HG03060 (cell line): ENCODE measurements around the gene SRGAP3.

Experiments
- ATAC-seq: cut with Tn5 transposase; IDR thresholded peaks from one replicate; pipeline ENCODE4 v1.9.1; 2021; ENCODE audit warnings: low read depth, moderate number of reproducible peaks; ENCODE audit not compliant: unreplicated experiment

SRGAP3 gene

GRCh38 chr3:9068051-9068450 is 181.4 kb downstream of the SRGAP3 start:
- no peak for ATAC-seq

DNA sequence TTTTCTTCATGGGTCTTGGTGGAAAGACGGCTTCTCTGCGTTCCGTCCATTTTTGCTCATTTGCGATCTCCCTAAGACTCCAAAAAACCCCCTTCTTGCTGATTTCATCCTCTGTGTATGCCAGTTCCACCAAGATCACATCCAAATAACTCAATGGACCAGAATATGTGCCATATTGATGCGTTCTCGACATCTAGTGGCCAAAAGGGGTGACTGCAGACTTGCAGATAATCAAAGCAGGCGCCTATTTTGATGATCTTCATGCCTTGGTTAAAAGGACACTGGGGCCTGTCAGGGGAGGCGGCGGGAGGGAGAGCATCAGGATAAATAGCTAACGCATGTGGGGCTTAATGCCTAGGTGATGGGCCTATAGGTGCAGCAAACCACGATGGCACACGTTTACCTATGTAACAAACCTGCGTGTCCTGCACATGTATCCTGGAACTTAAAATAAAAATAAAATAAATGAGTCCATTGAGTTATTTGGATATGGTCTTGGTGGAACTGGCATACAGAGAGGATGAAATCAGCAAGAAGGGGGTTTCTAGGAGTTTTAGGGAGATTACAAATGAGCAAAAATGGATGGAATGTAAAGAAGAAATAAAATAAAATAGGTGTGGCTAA is 182.0 kb downstream of the SRGAP3 start:
- no peak for ATAC-seq

GRCh38 chr3:9066775-9067174 is 182.7 kb downstream of the SRGAP3 start:
- ATAC-seq: no peak

DNA sequence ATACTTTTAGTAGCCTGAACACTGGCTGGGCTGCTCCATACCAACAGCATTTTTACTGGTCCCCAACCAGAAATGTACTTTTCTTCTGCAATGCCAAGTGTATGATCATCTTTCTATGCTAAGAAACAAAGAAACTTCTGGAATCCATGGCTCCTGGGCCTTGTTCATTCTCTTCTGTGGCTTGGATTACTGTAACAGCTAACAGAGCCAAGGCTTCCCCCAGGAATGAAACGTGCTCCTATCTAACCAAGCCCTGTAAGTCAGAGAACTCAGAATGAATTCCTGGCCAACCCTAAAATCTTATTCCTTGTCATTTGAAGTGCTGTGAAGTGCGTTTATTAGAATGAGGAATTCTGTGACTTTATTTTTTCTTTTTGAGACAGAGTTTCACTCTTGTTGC is 183.3 kb downstream of the SRGAP3 start:
- no peak for ATAC-seq

DNA sequence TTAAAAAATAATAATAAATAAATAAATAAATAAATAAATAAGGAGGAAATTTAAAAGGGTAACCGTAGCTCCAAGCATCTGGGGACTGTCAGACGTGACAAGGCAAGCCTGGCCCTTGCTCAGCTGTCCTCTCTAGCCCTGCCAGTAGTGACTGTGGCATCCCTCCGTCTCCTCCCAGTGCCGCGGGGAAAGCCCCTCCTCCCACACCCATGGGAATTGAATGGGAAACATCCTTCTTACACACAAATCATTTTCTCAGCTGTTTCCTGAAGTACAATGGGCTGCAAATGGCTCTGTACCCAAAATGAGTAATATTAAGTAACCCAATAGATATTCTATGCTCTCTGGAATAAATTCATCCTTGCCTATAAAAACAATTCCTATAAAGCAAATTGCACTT is 184.6 kb downstream of the SRGAP3 start:
- ATAC-seq: no peak

GRCh38 chr3:9064251-9064650 is 185.2 kb downstream of the SRGAP3 start:
- ATAC-seq: no peak

DNA sequence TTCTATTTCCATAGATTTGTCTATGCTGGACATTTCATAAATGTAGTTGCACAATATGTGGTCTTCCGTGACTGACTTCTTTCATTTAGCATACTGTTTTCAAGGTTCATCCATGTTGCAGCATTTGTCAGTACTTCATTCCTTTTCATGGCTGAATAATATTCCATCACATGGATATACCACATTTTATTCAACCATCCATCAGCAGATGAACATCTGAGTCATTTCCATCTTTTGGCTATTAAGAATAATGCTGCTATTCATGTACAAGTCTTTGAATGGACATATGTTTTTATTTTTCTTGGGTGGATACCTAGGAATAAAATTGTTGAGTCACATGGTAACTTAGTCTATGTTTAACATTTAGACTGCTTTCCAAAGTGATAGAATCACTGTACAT is 186.9 kb downstream of the SRGAP3 start:
- no peak for ATAC-seq

DNA sequence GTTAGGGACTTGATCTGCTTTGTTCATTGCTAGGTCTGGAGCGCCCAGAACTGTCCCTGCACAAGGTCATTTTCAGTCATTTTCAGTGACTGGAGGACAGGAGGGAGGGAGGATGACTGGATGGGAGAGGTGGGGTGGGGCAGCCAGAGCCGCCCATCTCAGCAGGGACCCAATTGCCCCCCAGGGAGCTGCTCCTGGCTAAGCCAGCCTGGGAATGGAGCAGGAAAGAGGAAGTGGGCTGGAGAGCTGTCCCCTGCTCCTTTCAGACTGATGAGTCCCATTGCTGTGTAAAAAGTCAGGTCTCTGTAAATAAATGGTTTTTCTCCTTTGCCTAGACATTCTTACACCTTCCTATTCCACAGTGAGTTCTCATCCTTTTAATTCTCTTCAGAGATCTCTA is 187.8 kb downstream of the SRGAP3 start:
- no peak for ATAC-seq

GRCh38 chr3:9059489-9060400 is 189.7 kb downstream of the SRGAP3 start:
- no peak for ATAC-seq

DNA sequence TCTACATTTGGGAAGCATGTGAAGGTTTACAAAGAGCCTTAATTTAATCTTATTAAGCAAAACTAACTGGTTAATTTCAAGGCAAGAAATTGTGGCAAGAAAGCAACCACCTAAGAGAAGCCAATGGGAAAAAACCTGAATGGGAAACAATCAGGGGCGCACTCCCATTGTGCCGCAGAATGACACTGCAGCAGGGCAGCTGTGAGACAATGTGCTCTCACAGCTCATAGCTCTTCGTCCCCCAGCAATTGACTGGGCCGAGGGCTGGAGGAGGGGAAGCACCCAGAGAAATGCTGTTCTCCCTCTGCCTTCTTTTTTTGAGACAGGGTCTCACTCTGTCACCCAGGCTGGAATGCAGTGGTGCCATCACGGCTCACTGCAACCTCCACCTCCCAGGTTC is 192.9 kb downstream of the SRGAP3 start:
- no peak for ATAC-seq

GRCh38 chr3:9047452-9048346 is 201.7 kb downstream of the SRGAP3 start:
- no peak for ATAC-seq

DNA sequence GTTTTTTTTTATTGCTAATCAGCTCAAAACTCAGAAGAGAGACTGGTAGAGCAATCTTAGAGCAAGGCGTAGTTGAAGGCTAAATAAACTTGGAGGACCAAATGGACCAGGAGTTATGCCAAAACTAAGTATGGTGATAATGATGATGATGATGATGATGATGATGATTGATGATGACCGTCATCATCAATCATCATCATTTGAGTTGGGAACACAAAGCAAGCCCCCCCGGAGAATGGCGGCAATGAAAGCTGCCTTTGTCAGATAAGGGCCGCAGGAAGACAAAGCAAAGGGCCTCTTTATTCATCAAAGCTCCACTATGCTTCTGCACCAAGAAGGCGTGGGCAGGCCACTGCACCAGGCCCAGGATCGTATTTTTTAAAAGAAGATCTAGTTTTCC is 204.1 kb downstream of the SRGAP3 start:
- ATAC-seq: no peak

DNA sequence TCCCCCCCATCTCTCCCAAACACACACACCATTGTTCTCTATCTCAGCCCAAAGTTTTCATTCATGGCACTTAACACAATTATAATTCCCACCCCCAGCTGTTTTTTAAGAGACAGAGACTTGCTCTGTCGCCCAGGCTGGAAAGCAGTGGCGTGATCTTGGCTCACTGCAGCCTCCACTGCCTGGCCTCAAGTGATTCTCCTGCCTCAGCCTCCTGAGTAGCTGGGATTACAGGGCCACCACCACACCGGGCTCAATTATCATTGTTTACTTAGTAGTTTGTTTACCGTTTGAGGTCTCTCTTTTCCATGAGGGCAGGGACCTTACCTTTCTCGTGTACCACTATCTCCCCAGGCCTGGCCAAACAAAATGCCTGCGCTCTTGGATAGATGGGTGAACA is 206.4 kb downstream of the SRGAP3 start:
- ATAC-seq: no peak

DNA sequence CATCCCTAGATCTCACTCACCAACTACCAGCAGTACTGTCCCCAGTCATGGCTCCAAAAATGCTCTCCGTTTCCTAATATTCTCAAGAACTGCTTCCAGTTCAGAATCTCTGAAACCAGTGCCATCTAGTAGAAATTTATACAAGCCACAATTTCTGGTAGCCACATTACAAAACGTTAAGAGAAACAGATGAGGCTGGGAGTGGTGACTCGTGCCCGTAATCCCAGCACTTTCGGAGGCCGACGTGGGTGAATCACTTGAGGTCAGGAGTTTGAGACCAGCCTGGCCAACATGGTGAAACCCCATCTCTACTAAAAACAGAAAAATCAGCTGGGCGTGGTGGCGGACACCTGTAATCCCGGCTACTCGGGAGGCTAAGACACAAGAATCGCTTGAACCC is 207.8 kb downstream of the SRGAP3 start:
- ATAC-seq: no peak

DNA sequence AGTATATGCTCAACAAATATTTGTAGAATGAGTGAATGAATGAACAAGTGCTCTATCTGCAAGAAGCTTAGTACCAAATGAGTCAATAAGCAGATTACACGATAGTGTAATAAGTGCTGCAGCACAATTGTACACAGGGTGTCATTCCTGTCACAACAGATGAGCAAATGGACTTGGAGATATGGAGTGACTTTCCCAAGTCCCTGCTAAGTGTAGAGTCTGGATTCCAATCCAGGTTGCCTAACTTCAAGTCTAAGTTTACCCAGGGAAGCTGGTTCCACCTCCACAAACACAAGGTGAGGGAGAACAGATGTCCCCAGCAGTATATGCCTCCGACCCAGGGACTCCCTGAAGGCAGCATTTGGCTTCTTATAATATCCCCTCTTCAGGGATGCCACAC is 208.4 kb downstream of the SRGAP3 start:
- ATAC-seq: no peak

DNA sequence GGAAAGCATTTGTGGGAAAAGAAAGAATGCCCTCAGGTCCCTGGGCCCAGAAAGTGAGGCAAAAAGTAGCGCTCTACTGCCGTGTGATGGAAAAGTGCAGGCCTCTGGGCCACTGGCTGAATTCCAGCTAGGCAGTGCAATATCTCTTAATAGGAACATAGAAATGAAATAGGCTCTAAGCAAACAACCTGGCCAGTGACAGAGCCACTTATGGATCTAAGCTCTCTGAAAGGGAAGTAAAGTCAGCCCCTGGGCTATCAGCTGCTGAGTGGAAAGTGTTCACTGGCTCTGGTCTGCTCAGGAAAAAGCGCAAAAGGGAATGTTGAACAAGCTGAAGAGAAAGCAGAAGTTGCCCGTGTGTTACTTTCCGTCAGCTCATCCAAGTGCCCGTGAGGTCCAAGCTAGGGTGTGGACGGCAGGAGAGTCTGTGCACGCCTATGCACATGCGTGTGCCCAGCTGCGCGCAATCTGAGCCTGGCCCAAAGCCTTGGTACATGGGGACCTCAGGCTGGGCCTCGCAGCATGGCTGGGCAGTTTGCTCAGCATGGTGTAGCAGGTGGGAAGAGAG is 212.2 kb downstream of the SRGAP3 start:
- no peak for ATAC-seq

DNA sequence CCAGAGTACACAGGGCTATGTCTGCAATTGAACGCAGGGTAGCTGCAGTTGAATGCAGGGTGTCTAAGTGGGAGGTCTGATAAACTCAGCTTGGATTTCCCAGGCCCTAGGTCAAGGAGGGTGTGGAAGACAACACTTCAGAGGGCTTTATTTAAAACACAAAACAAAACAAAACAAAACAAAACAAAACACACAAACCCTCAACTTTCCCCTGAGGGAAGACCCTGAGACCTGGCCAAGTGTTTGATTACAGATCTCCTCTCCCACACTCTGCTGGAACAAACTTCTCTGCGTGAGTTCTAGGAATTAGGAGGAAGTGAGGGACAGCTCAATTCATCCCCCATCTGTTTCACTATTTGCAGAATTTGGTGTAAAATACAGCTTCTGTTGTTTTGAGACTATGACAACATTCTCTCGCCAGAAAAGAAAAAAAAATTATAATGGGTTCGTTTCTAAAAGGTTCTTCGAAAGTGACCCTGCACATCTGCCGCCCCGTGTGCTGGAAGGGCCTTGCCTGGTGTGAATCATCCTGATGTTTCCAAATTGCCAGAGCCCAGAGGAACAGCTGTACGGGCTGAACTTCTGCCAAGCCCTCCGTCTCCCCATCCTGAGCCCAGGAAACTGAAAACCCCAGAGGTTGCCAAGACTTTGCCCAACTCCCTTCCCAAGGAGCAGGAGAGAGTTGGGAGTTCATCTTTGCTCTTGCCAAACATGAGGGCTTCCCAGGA is 212.9 kb downstream of the SRGAP3 start:
- no peak for ATAC-seq

DNA sequence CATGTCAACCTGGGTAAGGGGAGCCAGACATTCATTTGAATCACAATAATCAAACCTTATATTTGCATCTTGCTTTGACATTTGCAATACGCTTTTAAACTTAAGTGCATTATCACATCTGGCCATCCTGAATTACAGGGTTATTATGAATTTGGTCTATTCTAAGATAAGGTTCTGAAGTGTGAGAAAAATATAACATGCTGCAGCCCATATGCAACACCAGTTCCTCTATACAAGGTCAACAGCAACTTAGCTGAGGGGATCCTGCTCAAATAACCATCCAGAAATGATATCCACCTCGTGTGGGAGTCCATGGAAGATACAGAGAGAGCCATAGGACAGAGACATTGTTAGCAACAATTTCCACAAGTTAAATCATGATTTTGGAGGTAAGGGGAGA is 213.5 kb downstream of the SRGAP3 start:
- ATAC-seq: no peak

GRCh38 chr3:9035473-9035872 is 214.0 kb downstream of the SRGAP3 start:
- no peak for ATAC-seq

GRCh38 chr3:9033867-9034266 is 215.6 kb downstream of the SRGAP3 start:
- ATAC-seq: no peak
